ENCODE data around the gene ARMH1.
"Not testable (repeated sequence)": the region's sequence is repeated elsewhere in the genome, so short reads cannot be mapped to it uniquely, and the experiment has no call there.

Gene ARMH1

GRCh38 chr1:44645476-44646244, 28.9 kb upstream of the ARMH1 start:
- no peak for DNase-seq

- no peak for DNase-seq
These were observed 28.0 kb upstream of the ARMH1 start for GRCh38 chr1:44646261-44647110.

GRCh38 chr1:44647896-44648295, 26.6 kb upstream of the ARMH1 start:
- no peak for DNase-seq

GRCh38 chr1:44648529-44649250, 25.8 kb upstream of the ARMH1 start:
- DNase-seq, result no peak

GRCh38 chr1:44649788-44650158, 24.7 kb upstream of the ARMH1 start:
- no peak for DNase-seq

- DNase-seq, result no peak
These were observed 24.2 kb upstream of the ARMH1 start for GRCh38 chr1:44650159-44650831.

GRCh38 chr1:44651069-44651468, 23.4 kb upstream of the ARMH1 start:
- DNase-seq, result no peak

- DNase-seq, result peak; percentile 41 to 61
These were observed 21.9 kb upstream of the ARMH1 start for GRCh38 chr1:44652445-44653106.

- no peak for DNase-seq
These were observed 21.2 kb upstream of the ARMH1 start for GRCh38 chr1:44653107-44653964.

- no peak for DNase-seq
These were observed 19.8 kb upstream of the ARMH1 start for GRCh38 chr1:44654621-44655187.

- peak; percentile 44 to 66 for DNase-seq
These were observed 18.9 kb upstream of the ARMH1 start for GRCh38 chr1:44655609-44656008.

- DNase-seq, result no peak
These were observed 14.9 kb upstream of the ARMH1 start for GRCh38 chr1:44659566-44659965.

- DNase-seq, result no peak
These were observed 14.3 kb upstream of the ARMH1 start for GRCh38 chr1:44660176-44660575.

GRCh38 chr1:44661781-44662682, 12.5 kb upstream of the ARMH1 start:
- DNase-seq, result no peak

- DNase-seq, result no peak
These were observed 11.9 kb upstream of the ARMH1 start for GRCh38 chr1:44662683-44663030.

- no peak for DNase-seq
These were observed 11.1 kb upstream of the ARMH1 start for GRCh38 chr1:44663417-44663816.

- DNase-seq, result peak; percentile 36 to 53
These were observed 9.7 kb upstream of the ARMH1 start for GRCh38 chr1:44664730-44665370.

GRCh38 chr1:44666719-44667118, 7.8 kb upstream of the ARMH1 start:
- not testable (repeated sequence) for DNase-seq
